Stimulated activated CD4-positive, alpha-beta T cell treated with anti-CD3 and anti-CD28 coated beads, Interleukin-2, amount 100 ng/mL, for 4 hours (primary cell): ENCODE data around the gene WDR11.

ENCODE experiments used
- DNase-seq: peaks from one replicate; pipeline ENCODE4 v3.0.0-alpha.2; 2020; ENCODE audit warnings: low read depth

The WDR11 gene

DNA sequence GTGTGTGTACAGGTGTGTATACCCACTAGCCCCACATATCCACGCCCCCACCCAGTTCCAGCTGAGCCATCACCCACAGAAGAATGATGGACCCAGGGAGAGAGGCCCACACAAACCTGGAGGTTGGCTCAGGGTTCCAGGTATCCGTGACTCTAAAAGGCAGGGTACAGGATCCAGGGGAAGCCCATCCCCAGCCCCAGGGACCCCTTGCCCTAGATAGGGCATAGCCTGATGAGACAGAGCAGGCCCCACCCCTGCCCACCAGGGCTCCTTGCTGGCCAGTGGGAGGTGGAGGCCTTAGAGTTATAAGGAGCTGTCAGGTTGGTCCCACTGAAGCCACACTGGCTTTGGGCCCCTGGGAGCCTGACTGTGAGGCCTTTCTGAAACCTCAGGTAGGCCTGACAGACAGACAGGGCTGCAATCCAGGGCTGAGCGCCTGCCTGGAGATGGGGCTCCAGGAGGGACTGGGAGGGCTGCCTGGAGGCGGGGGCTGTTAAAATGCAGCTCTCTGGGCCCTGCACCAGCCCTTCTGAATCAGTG is 93.5 kb downstream of the WDR11 start:
- no peak for DNase-seq

DNA sequence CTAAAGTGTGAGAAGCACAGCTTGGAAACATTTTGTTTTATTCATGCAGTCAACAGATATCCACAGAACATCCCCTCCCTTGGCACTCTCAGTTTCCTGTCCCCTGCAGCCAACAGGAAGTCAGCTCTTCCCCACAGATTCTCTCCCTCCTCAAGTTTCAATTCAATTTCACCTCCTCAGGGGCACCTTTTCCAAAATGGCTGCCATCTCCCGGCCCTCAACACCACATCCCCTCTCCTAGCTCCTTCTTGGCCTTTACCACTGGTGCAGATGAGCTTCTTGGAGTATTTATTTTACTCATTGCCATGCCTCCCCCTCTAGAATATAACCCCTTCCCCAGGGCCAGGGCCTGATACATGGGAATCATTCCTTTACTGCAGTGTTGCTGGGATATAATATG is 94.0 kb downstream of the WDR11 start:
- no peak for DNase-seq

DNA sequence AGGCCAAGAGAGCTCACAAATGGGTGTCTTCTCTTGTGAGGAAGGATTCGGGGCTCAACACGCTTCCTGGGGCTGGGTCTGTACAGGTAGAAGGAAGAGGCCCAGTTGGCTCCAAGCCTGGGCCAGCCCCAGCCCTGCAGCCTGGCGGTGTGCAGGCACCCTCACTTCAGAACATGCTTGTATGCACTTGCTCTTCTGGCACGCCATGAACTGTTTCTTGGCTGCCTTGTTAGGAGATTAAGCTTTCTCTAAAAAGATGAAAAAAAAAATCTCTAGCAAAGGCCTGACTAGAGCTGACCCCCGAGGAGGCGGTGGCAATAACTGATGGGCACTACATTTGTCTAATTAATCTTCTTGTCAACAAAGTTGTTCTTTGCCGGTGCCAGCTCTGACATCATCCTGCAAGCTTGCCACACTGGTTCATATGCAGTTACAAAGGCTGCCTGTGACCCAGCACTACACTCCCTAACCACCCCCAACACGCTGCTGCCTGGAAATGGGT is 94.7 kb downstream of the WDR11 start:
- DNase-seq: no peak

DNA sequence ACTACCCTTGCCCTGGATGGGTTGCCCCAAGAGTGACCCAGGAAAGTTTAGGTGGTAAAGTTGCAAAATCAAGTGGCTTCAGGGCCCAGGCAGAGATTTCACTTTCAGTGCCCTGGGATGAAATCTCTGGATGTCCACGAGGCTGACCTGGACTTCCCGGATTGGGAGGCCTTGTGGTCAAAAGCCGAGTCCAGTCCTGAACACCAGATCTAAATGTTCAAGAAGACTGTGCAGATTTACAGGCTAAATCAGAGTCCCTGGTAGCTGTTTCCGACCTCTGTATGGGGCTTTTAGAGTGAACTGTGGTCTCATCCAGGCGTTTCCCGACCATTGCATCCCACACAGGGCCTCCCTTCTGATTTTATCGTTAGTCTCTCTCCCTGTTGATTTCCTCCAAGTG is 95.3 kb downstream of the WDR11 start:
- no peak for DNase-seq

DNA sequence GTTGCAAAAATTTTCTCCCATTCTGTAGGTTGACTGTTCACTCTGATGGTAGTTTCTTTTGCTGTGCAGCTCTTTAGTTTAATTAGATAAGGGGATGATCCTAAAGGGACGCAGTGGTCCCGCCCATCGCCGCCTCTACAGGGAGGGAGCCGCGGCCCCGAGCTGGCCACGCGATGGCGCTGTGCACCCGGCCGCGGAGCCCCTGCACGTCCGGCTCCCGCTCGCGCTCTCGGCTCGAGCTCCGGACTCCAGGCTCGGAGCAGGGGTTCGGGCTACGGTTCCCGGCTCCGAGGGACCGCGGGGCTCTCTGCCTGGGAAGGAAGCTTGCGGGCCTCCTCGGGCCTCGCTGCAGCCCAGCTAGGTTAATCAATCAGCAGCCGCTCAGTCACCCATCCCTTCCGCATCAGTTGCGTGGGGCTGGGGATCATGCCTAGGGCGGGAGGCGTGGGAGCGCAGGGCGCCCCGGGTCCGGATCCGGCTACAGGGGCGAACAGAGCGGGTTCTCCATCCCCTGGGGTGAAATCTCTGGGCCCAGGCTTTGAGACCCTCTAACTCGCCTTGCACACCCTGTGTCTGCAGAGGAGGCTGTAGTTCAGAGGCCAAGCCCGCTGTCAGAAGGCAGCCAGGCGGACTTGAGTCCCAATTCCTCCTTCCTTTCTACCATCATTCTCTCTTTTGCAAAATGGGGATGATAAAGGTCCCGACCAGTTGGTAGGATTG is 97.9 kb downstream of the WDR11 start:
- DNase-seq: peak; percentile 21

DNA sequence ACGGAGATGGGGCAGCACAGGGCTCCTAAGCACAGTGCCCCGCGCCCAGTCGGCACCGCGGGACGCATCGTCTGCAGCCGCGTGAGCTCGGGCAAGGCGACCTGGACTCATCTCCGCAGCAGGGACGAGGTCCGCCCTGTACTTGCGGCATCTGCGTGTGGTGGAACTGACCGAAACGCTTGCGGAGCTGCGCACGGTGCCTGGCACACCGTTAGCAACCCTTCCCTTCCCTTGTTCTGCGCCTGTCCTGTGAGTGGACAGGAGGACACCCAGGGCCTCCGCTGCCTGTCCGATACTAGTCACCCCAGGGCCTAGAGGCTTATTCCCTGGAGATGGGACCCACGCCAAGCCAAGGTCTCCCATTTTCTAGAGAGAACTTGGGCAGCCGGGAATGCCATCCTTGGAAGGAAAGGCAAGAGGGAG is 98.5 kb downstream of the WDR11 start:
- DNase-seq: no peak

DNA sequence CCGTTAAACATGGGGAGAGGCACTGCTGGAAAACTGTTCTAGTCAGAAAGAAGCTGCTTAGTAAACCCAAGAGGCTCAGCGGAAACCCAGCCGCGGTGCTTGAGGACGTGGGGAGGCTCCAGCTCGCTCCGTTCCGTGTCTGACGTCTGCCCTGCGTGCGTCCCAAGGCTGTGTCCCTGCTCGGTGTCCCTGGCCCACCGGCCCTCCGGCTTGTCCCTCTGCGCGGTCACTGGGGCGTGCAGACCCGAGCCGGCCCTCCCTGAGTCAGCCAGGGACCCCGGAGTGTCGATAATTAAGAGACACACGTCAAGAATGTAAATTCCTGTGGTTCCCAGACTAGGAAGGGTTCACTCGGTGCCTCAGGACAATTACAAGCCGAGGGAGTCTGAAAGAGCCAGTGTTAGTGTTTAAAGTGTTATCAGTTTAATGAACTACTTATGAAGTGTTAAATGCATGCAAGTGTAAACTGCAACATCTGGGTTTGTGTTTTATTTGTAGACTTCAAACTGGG is 98.9 kb downstream of the WDR11 start:
- no peak for DNase-seq

DNA sequence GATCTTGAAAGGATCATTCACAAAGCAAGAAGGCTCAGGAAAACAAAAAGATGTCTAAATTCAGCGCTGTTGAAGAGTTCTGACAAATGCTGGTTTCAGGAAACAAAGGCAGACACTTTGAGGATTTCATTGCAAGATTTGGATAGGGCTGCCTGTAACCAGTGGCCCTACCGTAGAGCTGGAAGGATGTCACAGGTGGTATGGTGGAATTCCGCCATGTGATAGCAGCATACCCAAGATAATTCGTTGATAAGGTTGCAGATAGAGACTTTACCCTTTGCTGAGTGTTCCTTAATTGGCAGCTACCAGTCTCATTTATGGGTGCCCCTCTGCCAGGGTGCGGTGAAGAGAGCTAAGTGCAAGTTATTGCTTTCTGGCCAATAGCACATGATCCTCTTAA is 100.1 kb downstream of the WDR11 start:
- no peak for DNase-seq

DNA sequence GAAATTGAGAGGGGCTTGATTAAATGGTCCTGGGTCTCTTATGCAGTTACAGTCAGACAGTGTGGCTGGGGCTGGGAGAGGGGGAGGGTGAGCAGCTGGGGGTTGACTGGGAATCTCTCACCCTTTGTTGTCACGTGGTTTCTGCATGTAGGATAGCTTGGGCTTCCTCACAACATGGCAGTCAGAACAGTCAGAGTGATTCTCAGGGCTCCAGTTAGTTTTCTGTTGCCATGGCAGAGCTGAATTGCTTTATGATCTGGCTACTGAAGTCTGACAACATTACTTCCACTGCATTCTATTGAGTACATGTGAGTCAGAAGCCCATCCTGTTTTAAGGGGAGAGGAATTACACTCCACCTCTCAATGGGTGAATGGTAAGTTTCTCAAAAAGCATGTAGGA is 102.7 kb downstream of the WDR11 start:
- no peak for DNase-seq
